Stimulated activated CD4-positive, alpha-beta T cell treated with anti-CD3 and anti-CD28 coated beads, Interleukin-4, amount 100 ng/mL, for 4 hours (primary cell): ENCODE data around the gene TMEM247.

Source experiments
- DNase-seq, 2 experiments: peaks; one replicate each; pipeline ENCODE4 v3.0.0-alpha.2; 2020

Gene TMEM247

DNA sequence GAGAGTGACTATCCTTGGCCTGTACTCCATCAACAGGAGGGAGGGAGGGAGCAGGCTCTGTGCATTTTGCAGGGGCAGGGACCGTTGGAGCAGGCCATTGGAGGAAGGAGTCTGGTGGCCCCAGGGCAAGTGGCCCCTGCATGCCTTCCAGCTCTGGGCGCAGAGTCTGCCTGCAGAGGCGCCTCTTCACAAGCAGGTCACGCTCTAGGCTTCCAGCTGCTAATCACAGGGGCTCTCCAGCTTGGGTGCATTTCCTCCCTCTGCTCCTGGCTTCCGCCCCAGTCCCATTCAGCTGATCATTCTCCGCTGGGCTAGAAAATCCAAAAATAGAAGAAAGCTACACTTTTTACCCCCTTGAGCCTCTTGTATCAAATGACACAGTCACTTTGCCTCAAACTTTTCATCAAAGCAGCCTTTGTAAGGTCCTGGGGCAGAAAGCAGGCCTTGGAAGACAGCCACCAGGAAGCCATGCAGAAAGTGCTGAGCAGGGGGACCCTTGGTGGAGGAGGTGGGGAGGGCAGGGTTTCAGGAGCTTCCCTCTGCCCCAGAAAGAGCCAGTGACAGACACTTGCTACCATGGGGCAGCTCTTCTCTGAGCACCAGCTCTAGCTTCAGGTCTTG is 11.3 kb downstream of the TMEM247 start:
- no peak for DNase-seq

DNA sequence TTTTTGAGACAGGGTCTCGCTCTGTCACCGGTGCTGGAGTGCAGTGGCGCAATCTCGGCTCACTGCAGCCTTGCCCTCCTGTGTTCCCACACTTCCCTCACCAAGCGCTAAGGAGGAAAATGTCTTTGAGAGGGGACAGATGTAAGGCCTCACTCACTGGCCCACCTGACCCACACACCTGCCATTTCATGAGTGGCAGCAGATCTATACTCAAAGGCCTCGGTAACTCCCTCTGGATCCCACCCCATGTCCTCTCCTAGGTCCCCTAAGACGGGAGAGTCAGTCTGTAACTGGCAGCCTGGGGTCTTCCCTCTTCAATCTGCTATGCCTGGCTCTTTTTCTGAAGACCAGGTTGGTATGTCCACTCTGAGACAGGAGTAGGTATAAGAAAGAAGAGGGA is 12.9 kb downstream of the TMEM247 start:
- DNase-seq, result no peak

DNA sequence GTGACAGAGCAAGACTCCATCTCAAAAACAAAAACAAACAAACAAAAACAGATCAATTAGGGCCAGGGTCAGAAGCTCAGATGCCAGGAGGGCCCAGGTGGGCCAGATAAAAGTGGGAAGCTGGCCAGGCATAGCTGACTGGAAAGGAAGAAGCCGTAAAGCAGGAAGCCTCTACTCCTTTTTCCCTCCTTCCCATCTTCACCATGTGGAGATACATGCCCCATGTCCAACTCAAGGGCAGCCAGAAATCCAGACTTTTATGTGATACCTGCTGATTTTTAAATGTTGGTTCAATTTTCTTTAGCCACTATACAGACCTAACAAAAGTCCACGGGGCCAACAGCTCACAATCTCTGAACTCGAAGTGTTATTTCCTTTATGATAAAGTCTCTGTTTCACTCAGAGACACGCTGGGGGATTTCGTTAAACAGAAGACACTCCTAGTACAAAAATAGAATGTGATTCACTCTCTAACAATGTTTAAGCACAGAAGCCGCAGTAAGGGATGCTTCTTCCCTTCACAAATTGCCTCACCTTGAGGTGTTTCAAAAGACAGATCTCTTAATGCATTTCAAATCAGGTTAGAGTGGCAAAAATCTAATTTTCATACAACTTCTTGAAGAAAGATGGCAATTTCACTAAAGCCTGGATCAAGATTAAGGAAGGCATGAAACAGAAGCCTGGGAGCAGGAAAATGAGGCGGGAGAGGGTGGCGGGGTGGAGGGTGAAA is 14.0 kb downstream of the TMEM247 start:
- no peak for DNase-seq

DNA sequence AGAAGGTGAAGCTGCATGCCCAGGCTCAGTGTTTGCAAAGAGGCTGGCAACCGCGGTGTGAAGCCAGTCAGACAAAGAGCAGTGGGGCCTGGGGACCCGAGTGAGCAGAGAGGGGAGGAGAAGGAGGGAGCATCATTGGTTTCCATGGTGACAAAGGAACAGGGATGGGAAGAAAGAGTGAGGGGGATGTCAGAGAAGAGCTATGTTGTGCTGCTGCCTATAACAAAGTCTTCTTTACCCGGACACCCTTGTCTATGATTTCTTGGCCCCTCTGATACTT is 14.5 kb downstream of the TMEM247 start:
- DNase-seq, result no peak

DNA sequence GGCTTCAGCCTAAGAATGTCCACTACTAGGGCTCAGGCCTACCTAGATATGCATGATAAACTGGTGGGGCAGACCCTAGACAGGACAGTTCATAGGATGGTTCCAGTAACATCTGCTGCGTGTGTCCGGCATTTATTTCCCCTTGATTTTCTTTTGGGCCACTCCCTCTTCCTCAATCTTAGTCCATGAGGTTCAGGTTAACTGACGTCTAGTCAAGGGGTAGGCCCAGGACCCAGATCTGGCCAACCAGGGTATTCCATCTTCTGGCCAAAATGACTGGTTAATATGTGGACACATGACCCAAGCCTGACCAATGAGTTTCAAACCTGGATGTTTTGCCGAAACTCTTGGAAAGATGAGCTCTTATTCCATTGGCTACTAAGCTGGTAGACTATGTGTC is 15.2 kb downstream of the TMEM247 start:
- DNase-seq, result no peak

DNA sequence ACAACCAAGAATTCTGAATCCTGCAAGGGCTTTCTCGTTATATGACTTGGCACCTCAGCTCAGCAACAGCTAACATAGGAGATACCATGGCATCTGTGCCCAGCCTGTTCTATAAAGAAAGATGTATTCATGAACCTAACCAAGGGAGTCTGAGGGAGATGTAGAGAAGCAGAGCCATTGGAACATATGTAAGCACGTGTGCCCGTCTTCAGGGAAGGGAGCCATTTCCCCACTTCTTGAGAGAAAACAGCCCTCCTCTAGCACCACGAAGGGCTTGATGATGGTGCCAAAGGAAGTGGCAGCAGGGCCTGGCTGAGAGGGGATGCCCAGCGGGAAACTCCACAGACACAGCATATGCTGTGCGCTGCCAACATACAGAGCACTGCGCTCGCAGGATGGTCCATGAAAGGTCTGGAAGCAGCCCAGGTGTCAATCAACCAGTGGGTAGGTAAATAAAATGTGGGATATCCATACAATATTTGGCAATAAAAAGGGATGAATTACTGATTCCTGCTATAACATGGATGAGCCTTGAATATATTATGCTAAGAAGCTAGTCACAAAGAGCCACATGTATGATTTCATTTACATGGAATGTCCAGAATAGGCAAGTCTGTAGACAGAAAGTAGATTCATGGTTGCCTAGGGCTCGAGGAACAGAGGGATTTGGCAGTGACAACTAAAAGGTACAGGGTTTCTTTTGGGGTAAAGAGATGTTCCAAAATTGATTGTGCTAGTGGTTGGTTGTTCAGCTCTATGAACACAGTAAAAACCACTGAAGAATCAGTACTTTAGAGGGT is 16.1 kb downstream of the TMEM247 start:
- DNase-seq, result no peak

DNA sequence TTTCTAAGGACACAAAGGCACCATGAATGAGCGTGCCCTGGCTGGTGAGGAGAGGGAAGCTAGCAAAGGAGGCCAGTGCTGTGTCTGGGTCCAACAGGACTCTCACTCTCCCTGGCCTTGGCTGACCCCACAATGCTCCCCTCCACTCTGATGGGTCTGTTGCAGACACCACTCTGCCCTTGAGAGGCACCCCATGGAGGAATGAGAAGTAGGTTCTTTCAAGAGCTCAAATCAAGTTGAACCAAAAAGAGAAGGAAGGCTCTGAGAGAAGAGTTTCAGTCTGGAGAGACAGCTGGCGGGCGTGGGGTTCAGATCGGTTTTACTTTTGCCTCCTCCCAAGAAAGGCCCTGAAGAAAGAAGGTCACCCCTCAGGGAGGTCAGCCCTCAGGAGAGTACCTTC is 18.4 kb downstream of the TMEM247 start:
- no peak for DNase-seq

DNA sequence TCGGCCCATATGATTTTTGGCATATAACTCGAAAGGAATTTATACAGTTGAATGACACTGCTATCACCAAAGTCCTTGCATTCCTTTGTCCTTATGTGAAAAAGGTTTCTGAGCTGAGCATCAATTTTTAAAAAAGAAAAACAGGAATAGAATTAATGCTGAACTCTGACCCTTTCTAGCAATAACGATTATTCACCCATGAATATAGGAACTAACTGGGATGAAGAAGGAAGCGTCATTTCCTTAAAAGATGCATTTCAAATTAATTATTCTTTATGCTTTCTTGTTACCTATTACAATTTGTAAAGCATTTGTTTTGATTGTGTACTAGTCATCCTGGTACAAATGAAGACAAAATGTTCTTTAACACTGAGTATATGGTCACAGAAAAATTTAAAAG is 19.3 kb downstream of the TMEM247 start:
- DNase-seq, result no peak

DNA sequence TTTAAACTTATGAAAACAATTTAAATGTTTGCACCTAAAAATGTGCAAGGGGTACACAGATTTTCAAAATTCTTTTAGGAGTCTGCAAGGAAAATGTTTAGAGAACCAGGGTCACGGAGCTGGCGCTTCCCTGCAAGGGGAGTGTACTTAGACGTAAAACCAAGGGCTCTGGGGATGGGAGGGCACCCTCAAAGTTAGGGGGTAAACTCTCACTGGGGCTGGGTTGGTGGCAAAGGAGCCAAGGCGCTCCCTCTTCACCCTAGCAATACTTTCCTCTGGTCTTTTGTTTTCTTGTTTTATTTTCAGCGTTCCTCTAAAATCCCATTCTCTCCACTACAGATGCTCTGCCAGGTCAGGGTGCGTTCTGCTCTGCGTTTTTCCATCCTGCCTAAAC is 20.0 kb downstream of the TMEM247 start:
- DNase-seq, result no peak

DNA sequence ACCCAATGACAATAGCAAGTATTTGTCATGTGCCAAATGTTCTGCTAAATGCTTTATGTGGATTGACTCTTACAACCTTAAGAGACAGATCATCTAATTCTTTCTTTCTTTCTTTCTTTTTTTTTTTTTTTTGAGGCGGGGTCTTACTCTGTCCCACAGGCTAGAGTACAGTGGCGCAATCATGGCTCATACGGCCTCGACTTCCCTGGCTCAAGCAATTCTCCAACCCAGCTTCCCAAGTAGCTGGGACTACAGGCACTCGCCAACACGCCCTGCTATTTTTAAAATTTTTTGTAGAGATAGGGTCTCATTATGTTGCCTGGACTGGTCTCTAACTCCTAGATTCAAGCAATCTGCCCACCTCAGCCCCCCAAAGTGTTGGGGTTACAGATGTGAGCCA is 21.4 kb downstream of the TMEM247 start:
- DNase-seq, result no peak

DNA sequence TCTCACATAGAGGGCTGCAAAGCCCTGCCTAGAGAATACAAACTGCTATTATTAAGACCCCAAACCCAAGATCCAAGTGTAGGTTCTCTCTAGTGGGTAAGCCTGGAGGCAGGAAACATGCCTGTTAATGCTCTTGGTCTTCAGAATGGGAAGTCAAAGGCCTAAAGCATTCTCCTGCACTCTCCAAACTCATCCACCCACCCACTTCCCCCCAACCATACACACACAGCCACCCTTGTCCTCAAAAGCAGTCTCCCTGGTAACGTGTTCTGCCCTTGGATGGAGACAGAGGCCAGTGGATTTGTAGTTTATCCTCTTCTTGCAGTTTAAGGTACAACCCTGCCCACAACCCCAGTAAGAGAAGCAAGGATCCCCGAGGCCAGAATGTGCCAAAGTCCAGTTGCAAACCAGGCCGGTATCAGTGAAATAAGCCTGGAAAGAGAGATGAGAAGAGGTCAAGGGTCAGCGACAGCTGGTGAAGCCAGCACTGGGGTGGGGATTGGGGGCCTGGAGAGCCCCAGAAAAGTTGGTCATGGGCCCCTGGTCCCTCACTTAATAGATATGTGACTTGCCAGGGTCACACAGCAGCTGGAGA is 23.0 kb downstream of the TMEM247 start:
- no peak for DNase-seq

DNA sequence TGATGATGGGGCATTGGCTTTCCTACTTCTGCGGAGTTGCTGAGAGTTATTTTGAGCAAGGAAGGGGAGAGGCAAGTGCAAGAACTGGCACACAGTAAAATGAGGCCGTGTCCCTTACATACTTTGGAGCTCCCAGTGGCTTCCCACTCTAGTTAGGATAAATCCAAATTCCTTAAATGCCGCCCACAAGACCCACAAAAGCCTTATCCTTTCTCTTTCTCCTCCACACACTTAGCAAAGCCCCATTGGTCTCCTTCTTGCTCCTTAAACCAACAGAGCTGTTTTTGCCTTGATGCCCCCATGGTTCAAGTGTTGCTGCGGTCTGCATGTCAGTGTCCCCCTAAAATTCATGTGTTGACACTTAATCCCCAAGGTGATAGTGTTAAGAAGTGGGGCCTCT is 24.3 kb downstream of the TMEM247 start:
- DNase-seq, result no peak

DNA sequence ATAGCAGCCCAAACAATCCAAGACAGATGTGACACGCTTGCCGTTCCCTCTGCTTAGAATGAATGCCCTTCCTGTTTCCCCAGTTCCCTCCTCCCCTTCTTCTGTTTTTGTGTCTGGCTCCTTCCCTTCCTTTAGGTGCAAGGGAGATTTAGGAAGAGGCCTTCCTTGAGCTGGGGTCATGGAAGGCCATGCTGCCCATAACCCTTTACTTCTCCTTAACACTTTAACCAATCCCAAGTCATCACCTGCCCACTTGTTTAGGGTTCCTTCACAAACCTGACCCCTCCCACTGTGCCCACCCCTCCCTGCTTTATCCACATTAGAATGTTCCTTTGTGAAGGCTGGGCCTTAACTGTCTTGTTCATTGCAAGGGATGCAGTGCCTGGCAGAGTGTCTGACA is 24.9 kb downstream of the TMEM247 start:
- DNase-seq, result no peak

DNA sequence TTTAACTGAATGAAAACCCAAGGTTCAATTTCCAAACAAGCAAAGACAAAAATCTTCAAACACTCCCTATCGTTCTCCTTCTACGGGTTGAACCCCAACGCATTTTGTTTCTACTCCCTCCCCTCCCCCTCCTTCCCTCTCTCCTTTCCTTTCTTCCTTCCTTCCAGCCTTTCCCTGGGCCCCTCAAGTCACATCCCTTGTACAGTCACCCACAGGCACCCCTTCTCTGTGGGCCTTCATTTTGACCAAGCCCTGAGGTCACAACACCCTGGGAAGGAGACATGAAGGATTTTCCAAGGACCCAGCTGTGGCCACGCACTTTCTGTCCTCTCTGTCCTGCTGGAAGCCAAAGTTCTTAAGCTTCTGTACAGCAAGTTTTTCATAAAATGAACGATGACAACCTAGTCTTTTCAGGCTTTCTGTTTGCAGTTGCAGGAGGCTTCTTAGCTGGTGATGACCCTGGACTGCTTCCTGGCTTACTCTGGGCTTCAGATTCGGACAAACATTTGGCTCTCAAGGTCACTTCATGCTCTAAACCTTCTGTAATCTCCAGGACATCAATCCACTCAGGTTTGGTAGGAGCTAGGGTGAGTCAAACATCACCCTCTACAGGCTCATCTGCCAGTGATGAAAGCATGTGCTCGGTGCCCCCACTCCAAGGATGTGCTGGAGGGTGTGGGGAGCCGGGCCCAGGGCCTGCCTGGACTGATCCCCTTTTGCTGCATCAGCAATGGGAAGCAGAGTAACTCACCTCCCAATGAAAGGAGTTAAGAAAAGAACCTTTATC is 25.5 kb downstream of the TMEM247 start:
- DNase-seq, result no peak

DNA sequence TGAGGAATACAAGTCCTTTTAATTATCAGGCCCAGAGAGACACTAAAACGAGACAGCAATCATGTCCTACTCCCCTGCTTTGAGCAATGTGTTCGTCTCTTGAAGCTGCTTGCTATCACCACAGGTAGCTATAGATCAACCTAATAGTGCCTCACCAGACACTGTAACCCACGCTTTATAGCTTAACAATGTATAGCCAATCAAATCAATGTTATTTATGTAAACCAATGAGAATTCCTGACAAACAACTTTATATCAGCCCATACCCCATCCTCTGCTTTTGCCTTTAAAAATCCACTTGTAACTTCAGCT is 26.1 kb downstream of the TMEM247 start:
- DNase-seq, result no peak

DNA sequence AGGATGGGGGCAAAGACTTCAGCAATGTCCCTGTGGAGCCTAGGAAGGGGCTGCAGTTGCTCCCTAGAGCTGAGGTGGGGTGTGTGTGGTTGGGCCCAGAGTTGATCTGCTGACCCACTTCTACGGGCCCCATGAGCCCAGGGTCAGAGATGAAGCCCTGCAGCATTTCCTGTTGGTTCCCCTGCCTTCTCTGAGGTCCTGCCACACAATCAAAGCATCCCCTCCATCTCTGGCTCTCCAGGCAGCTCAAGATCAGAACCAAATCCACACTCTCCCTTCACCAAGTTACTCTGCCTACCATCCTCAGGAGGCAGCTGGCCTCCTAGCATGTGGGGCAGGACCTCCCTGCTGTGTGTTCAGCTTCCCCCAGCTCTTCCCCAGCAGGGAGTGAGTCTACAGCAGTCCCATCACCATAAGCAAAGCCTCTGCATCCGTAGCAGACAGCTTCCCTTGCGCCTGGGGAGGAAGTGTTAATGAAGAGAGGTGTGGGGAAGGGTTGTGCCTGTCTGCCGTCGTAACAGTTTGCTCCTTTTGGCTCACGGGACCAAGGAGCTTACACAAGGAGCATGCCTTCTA is 26.9 kb downstream of the TMEM247 start:
- no peak for DNase-seq

DNA sequence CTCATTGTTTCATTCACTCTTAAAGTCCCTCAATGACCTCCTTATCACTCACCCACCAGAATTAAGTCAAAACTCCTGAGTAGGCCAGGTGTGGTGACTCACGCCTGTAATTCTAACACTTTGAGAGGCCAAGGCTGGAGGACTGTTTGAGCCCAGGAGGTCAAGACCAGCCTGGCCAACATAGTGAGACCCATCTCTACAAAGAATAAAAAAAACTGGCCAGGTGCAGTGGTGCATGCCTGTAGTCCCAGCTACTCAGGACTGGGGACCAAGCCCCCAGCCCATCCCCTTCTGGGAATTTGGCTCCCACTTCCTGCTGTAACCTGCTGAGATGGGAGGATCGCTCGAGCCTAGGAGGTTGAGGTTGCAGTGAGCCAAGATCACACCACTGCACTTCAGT is 28.9 kb downstream of the TMEM247 start:
- DNase-seq, result no peak

DNA sequence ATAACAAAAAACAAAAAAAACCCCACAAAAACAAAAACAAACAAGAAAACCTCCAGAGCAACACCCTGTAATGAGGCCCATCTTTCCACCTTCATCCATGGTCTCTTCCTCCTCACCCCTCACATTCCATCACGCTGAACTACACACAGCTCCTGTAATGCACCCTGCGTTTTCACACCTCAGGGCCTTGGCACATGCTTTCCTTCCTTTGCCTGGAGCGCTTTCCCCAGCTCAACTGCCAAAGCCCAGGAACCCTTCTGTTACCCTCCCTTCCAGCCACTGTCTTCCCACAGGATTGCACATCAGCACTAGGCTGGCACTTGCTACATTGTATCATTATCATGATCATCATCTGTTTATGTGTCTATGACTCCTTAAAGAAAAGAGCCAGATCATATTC is 29.4 kb downstream of the TMEM247 start:
- no peak for DNase-seq

DNA sequence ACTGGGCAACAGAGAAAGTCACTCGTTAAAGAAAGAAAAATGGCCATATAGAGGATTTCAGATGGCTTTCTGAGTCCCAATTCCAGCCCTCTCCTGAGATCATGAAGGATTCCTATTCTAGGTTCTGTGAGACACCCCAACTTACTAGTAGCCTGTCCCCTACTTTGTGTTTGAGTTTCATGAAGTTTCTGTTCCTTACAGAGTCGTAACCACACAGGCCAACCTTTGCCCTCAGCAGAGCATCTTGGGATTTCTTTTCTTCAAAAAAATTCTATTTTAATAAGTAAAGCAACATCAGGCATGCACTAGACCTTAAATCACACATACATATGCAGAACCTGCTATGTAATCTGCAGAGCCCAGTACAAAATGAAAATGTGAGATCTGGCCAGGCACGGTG is 30.4 kb downstream of the TMEM247 start:
- no peak for DNase-seq

DNA sequence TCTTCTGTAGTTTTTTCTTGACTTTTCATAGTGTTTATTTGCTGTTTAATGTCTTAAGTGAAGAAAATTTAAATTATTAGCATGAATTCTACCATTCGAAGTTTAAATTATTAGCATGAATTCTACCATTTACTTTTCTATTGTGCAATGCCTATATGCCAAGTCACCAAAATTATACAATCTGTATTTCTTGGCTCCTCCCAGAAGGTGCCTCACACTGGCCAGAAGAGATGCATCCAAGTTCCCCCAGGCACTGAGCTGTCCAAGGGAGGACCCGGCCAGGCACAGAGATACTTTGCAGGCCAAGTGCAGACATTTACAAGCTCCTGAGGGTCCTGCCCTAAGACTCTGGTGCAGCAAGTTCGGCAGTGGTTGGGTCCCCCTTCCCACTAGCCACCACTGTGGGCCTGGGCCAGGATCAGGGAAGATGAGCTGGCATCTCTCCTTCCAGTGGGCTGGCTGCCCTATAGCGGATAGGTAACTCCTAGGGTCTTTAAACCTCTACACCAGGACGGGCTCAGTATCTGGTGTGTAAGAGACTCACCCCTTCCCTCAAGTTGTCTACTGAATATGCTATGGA is 31.3 kb downstream of the TMEM247 start:
- DNase-seq, result no peak

DNA sequence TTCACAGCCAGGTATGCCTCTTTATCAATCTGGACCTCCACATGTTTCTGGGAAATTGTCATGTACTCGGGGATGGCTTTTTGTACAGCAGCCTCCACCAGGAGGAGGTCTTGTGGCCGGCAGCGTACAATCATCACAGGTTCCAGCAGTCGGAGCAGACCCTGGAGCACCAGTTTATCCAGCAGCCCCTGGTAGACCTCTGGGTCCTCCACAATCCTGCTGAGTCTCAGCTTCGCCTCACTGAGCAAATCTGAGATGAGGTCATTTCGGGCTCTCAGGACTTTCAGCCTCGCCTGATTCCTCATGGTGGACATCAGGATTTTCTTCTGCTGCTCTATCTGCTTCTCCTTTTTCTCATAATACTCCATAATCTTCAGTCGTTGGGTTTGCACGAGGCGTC is 32.8 kb downstream of the TMEM247 start:
- DNase-seq, result no peak

DNA sequence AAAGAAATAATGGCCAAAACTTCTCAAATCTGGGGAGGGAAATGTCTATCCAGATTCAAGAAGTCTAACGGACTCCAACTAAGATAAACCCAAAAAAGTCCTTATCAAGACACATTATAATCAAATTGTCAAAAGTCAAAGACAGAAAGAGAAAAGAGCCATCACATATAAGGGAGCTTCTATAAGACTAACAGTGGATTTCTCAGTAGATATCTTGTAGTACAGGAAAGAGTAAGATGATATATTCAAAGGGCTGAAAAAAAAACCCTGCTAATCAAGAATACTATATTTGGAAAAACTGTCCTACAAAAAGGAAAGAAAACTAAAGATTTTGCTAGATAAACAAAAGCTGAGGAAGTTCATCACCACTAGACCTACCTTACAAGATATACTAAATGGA is 35.4 kb downstream of the TMEM247 start:
- DNase-seq, result no peak

DNA sequence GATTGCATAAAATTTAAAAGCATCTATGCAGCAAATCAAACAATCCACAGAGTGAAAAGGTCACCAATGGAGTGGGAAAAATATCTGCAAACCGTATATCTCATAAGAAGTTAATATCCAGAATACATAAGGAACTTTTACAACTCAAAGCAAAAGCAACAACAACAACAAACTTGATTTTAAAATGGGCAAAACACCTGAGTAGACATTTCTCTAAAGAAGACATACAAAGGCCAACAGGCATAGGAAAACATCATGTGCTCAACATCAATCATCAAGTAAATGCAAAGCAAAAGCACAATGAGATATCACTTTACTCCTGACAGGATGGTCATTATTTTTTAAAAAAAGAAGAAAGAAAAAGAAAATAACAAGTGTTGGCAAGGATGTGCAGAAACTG is 38.1 kb downstream of the TMEM247 start:
- no peak for DNase-seq
